VCaP (cell line): ENCODE results near the gene POSTN.

Experiments used
- H3K27ac ChIP-seq: fragments of 450-650 bp; 2 replicates; pipeline ENCODE4 v1.5.1; 2017
- TF ChIP-seq, protein P1 (sequence below): fragments of 450-650 bp; conservative IDR thresholded peaks from 2 replicates; pipeline ENCODE4 v1.5.1; 2017; ENCODE audit warnings: mild to moderate bottlenecking, moderate library complexity

POSTN gene

DNA sequence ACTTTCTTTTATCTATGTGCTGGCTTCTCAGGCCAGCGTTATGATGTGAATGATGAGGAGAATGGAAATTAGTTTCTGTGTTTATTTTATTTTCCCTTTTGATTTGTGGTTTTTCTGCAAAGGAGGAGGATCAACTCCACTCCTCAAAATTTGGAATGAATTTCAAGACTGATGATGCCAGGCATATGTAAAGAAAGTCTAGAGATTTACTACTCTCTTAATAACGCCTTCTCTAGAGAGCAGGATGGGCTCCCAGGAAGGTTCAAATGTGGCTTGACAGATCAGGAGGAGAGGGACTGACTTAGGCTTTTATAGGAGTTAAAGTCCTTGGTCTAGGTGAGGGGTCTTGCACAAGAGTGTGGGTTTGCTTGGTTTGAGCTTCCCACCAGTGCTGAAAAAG is 15.1 kb upstream of the POSTN start:
- no peak overlapping the region for H3K27ac ChIP-seq
- TF ChIP-seq, protein P1, sequence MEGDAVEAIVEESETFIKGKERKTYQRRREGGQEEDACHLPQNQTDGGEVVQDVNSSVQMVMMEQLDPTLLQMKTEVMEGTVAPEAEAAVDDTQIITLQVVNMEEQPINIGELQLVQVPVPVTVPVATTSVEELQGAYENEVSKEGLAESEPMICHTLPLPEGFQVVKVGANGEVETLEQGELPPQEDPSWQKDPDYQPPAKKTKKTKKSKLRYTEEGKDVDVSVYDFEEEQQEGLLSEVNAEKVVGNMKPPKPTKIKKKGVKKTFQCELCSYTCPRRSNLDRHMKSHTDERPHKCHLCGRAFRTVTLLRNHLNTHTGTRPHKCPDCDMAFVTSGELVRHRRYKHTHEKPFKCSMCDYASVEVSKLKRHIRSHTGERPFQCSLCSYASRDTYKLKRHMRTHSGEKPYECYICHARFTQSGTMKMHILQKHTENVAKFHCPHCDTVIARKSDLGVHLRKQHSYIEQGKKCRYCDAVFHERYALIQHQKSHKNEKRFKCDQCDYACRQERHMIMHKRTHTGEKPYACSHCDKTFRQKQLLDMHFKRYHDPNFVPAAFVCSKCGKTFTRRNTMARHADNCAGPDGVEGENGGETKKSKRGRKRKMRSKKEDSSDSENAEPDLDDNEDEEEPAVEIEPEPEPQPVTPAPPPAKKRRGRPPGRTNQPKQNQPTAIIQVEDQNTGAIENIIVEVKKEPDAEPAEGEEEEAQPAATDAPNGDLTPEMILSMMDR, result no peak

GRCh38 chr13:37613236-37613635 is 14.7 kb upstream of the POSTN start:
- TF ChIP-seq, protein P1, result no peak
- no peak overlapping the region for H3K27ac ChIP-seq

GRCh38 chr13:37608750-37609339 is 10.3 kb upstream of the POSTN start:
- H3K27ac ChIP-seq, result no peak overlapping the region
- TF ChIP-seq, protein P1, result peak; percentile 77

GRCh38 chr13:37602733-37603381 is 4.3 kb upstream of the POSTN start:
- H3K27ac ChIP-seq, result peak overlapping the region; percentile 43
- TF ChIP-seq, protein P1, result peak; percentile 82

GRCh38 chr13:37601648-37602440 is 3.3 kb upstream of the POSTN start:
- TF ChIP-seq, protein P1, result no peak
- H3K27ac ChIP-seq, result peak overlapping the region; percentile 43

- no peak overlapping the region for H3K27ac ChIP-seq
- TF ChIP-seq, protein P1, result no peak
These were observed 951 bp upstream of the POSTN start for GRCh38 chr13:37599519-37599918.

DNA sequence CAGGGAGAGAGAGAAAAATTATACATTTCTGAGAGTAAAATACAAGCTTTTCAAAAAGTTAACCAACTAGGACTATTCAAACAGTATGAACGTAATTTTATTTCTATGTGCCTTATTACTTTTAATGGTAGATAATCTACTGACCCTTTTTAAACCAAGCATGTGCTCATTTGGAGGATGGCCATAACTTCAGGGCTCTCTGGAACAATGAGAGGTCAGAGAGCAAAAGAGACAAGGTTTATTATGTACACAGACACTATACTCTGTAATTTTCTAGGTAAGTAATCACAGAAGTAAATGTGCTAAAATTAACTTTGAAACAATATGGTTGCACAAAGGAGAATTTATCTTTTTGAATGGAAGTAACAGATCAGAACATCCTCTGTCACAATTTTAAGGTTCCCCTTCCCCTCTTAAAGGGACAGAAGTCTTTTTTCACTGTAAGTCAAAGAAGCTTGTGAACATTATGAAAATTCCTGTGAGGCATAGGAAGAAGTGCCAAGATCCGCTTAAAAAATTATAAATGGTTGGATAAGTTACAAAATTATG is 1.0 kb downstream of the POSTN start:
- no peak overlapping the region; the same call in 1 of the 2 replicates for H3K27ac ChIP-seq
- TF ChIP-seq, protein P1, result no peak
